Measurements from ENCODE around the gene MAP3K3. TPM values are rescaled to one million over a fixed set of nuclear protein-coding genes. Genes with fewer than 3 reads are reported as not detected.
A peak's percentile ranks its signal among the peaks of the same experiment; 100 is the strongest.

The MAP3K3 gene
- total RNA-seq, 2 experiments from 2014 or later: 75.8 to 78.1 TPM

- no peaks in the 10 kb centered on the region for H3K9me3 Mint-ChIP-seq
- no peak for TF ChIP-seq CTCF (IDR thresholded peaks at IDR 0.05)
- Histone ChIP-seq H3K9me3 (ENCODE audit: control insufficient read depth in 1 of 2, insufficient read depth in 1 of 2, low read length in 2 of 2) (no peaks in the 10 kb centered on the region), H3K4me1 (ENCODE audit: insufficient read depth, low read length) (peaks cover 80% of the 10 kb centered on the region), H3K4me3 (ENCODE audit: low read length) (peak within 1 kb of the TSS; percentile 98), H3K36me3 (ENCODE audit: insufficient read depth, low read length) (peaks cover 47% of the 10 kb centered on the region), H3K27ac (ENCODE audit: low read depth in 1 of 2, low read length in 2 of 2) (peak within 1 kb of the TSS; percentile 83 to 91), H3K27me3 (ENCODE audit: control insufficient read depth in 1 of 2, insufficient read depth in 2 of 2, low read length in 2 of 2) (no peaks in the 10 kb centered on the region)
- peak within 1 kb of the TSS; percentile 100 for H3K4me3 Mint-ChIP-seq
- peaks cover 5% of the 10 kb centered on the region for H3K27me3 Mint-ChIP-seq
- DNase-seq: peak; percentile 75 to 93 (median 90)
- H3K27ac Mint-ChIP-seq: peak within 1 kb of the TSS; percentile 100
- CTCF ChIA-PET: interaction anchor here (10.9 kb wide), 1 partner anchor 12 kb away, joined by 169 read pairs; no protein-coding TSS in a partner anchor
- peaks cover 73% of the 10 kb centered on the region for H3K4me1 Mint-ChIP-seq (ENCODE audit: low read depth)
- intact Hi-C loops (cut with DNase I, micrococcal nuclease): loop anchor here (2.0 to 5.0 kb wide), 6 partner anchors 43 to 807 kb away; partner anchors contain the start of genes FTSJ3 (in 2 of the 2), PSMC5 (in 2 of the 2), CCDC47 (in 1 of the 2) and CEP95 (in 1 of the 2)
- H3K36me3 Mint-ChIP-seq (ENCODE audit: low read depth): peaks cover 76% of the 10 kb centered on the region
- POLR2A ChIA-PET: interaction anchor here (1.0 to 13.2 kb wide), 17 partner anchors 10 to 806 kb away, joined by 3 to 844 read pairs (median 11); partner anchors contain the start of genes CCDC47, CEP95, CYB561 and DDX42
- peak; percentile 22 for ATAC-seq (ENCODE audit: poor library complexity)
Measured at GRCh38 chr17:63699638-63700527, 77.7 kb downstream of the MAP3K3 start, which contains the start of gene LIMD2. TSS of gene LIMD2 (minus strand) at chr17:63700125. CDS start at chr17:63699298, 827 bp downstream.

GRCh38 chr17:63700528-63701455, 78.6 kb downstream of the MAP3K3 start:
- peaks cover 75% of the 10 kb centered on the region for H3K36me3 Mint-ChIP-seq (ENCODE audit: low read depth)

More at GRCh38 chr17:63700528-63701455, 78.6 kb downstream of the MAP3K3 start:
- peak; percentile 8 for ATAC-seq (ENCODE audit: poor library complexity)
- H3K4me3 Mint-ChIP-seq: peak overlapping the region; percentile 97
- H3K27me3 Mint-ChIP-seq: peaks cover 5% of the 10 kb centered on the region
- intact Hi-C loops (cut with DNase I, micrococcal nuclease): loop anchor here (2.0 to 5.0 kb wide), 2 partner anchors 72 to 807 kb away; partner anchors contain the start of genes CCDC47 (in 1 of the 2), CEP95 (in 1 of the 2) and DDX5 (in 1 of the 2)
- H3K9me3 Mint-ChIP-seq: no peaks in the 10 kb centered on the region
- Histone ChIP-seq H3K27ac (ENCODE audit: low read depth in 1 of 2, low read length in 2 of 2) (peak overlapping the region; percentile 83 to 89), H3K4me3 (ENCODE audit: low read length) (peak overlapping the region; percentile 90), H3K36me3 (ENCODE audit: insufficient read depth, low read length) (peaks cover 45% of the 10 kb centered on the region), H3K4me1 (ENCODE audit: insufficient read depth, low read length) (peaks cover 80% of the 10 kb centered on the region), H3K27me3 (ENCODE audit: control insufficient read depth in 1 of 2, insufficient read depth in 2 of 2, low read length in 2 of 2) (no peaks in the 10 kb centered on the region), H3K9me3 (ENCODE audit: control insufficient read depth in 1 of 2, insufficient read depth in 1 of 2, low read length in 2 of 2) (no peaks in the 10 kb centered on the region)
- DNase-seq: peak in 12 of 14 experiments; percentile 37 to 84 (median 57)
- peaks cover 73% of the 10 kb centered on the region for H3K4me1 Mint-ChIP-seq (ENCODE audit: low read depth)
- ChIA-PET CTCF (interaction anchor here (0.9 to 10.9 kb wide), 2 partner anchors 11 to 79 kb away, joined by 5 to 169 read pairs; partner anchors contain the start of gene MAP3K3), POLR2A (interaction anchor here (0.7 to 18.5 kb wide), 25 partner anchors 3 to 805 kb away, joined by 3 to 844 read pairs (median 5); partner anchors contain the start of genes CCDC47, CEP95, CYB561 and DDX42)
- TF ChIP-seq CTCF (IDR thresholded peaks at IDR 0.05): no peak
- peak overlapping the region; percentile 100 for H3K27ac Mint-ChIP-seq

All from CD4-positive, alpha-beta T cell (primary cell).